Head of caudate nucleus (tissue), 42 donors: ENCODE data around the gene MITF.

Source experiments
- DNase-seq, 42 donors: peaks; one replicate each; pipeline versions ENCODE4 v3.0.0 to v3.0.0-alpha.2; 2020 to 2021; ENCODE audit warnings: mixed read lengths in 7 of 42
- intact Hi-C: fragments of 100-400 bp; cut with DNase I; formaldehyde crosslinking; loops from one replicate; pipeline ENCODE4 v1.15.0; 2022

MITF gene

GRCh38 chr3:69967156-69967555 lies 227.9 kb downstream of the MITF start:
- no peak for DNase-seq
- intact Hi-C loops = no loop called here

DNA sequence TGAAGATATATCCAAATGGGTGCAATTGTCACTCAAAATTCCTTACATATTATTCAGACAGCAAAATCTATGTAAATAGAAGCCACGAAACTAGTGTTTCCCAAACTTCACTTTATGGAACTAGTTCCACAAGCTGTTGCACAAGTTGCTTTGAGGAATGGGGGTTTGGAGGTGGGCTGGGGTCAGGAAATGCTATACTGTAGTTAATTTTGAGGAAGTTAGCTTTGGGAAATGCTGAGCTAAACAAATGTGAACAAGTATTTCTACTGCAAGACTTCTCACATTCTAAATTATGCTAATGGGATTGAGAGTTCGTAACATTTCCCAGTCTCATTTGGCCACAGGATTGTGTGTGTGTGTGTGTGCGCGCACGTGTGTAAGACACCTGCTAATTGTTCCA lies 231.6 kb downstream of the MITF start:
- DNase-seq = no peak
- intact Hi-C loops = no loop called here

GRCh38 chr3:69972672-69973071 lies 233.4 kb downstream of the MITF start:
- intact Hi-C loops = no loop called here
- no peak for DNase-seq

- no peak for DNase-seq
- intact Hi-C loops = no loop called here
These were observed 236.8 kb downstream of the MITF start for GRCh38 chr3:69976021-69976420.

DNA sequence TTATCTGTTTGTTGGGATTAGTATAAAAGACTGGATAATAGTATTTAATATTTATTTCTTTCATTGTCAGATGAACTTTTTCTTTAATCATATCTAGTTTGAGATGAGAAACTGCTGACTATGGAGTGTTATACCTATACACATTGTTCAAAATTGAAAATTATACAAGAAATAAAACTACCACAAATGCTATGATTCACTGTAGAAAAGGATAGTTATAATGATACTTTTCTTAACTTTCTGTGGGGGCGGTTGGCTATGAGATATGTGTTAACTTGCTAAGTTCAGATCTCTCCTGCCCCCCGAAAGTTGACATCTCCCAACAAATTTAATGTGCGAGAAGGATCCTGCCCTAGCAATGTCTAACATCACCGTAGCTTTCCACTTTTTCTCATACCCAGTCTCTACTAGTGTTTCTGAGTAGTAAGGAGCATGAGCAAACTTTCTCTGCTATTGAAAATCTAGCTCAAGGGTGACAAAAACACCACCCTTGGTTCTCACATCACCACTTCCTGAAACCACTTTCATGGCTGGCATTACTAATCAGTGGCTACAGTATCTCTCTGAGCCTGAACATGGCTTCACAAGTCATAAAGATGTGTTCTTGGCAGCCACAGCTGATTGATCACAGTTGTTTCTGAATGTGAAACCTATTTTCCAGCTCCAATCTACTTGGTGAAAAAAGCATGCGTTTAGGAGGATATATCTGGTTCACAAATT lies 244.4 kb downstream of the MITF start:
- DNase-seq = no peak
- intact Hi-C loops = no loop called here

- no peak for DNase-seq
- intact Hi-C loops = no loop called here
These were observed 246.0 kb downstream of the MITF start for GRCh38 chr3:69985266-69985665.

DNA sequence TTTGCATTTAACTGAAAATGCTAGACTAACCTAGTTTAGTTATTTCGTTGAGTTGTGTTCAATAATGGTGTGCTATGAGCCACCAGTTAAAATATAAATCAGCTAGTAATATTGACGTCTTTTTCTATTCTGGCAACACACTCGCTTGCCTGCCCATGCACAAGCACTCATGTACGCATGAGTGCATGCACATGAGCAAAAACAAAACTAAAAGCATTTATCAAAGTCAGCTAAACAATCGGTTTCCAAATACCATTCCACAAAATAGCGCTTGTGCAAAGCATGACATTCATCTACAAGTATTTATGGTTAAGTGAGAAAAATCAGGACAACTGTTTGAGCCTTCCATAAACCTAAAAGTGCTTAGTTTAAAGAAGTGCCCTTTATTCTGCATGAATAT lies 247.2 kb downstream of the MITF start:
- no peak for DNase-seq
- intact Hi-C loops = no loop called here

GRCh38 chr3:69987833-69988232 lies 248.6 kb downstream of the MITF start:
- no peak for DNase-seq
- intact Hi-C loops = no loop called here

GRCh38 chr3:69993757-69994156 lies 254.5 kb downstream of the MITF start:
- intact Hi-C loops = no loop called here
- no peak for DNase-seq

DNA sequence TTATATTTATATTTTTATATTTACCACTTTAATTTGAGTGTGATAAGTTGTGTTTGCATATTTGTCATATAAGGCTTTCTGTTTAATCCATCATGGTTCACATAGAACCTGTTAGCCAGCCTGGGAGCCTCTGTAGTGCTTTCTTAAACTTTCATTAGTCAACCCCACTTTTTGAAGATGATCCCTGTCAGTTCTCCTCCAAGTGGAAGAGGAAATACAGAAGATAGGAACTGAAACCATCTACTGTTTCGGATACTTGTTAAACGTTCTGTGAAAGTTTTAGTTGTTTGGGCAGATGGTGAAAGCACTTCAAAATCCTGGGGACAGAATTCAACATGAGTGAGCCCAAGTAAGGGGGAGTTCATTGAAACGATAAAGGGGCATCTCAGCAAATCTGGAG lies 255.7 kb downstream of the MITF start:
- no peak for DNase-seq

DNA sequence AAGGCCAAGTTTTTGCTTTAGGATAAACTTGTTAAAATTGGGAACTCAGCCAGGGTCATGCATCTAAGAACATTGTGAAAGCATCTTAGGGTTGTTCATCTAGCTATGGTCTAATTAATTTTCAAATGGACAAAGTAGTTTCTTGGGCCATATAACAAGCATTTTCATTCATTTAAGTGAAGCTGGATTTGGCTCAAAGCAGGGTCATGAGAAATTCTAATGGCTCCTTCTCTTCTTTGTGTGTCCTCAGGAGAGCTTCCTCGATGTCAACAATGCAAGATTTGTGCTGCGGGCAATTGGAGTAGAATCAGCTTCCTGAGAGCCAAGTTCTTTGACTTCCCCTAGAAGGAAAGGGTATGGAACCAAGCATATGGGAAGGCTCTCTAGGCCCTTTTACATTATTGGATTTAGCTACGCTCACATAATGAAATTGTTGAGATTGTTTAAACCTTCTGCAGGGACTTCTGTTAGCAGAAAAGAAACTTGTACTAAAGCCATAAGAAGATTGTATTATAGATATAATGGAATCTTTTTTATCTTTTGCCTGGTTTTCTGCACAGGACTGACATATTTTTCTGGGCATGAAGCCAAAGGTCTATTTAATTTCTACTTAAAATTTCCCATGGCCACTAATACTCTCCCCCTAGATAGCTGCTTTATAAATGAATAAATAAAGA lies 258.5 kb downstream of the MITF start:
- DNase-seq = peak in 12 of 42 donors; percentile 4 to 50 (median 20)
- intact Hi-C loops = no loop called here

More for the DNA sequence above, 255.7 kb downstream of the MITF start:
- intact Hi-C loops = no loop called here

- peak in 32 of 42 donors; percentile 1 to 79 (median 33) for DNase-seq
- intact Hi-C loops = no loop called here
These were observed 259.5 kb downstream of the MITF start for GRCh38 chr3:69998759-69999139.

GRCh38 chr3:69999140-70000027 lies 260.1 kb downstream of the MITF start, which contains the start of gene SAMMSON:
Gene SAMMSON, plus strand, starts transcription at chr3:69999733.
- intact Hi-C loops = no loop called here
- DNase-seq = peak in 41 of 42 donors; percentile 14 to 88 (median 54)

DNA sequence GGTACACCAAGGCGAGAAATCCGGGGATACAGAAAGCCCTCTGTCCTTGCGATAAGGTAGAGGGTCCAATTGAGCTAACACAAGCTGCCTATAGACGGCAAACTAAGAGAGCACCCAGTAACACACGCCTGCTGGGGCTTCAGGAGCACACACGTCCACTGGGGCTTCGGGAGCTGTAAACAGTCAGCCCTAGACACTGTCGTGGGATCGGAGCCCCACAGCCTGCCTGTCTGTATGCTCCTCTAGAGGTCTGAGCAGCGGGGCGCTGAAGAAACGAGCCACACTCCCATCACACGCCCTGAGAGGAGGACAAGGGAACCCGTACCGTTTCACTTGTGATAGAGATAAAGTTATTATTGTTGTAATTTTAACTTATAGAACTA lies 260.8 kb downstream of the MITF start:
- DNase-seq = peak; percentile 4 to 81 (median 39)
- intact Hi-C loops = no loop called here

GRCh38 chr3:70000563-70001081 lies 261.4 kb downstream of the MITF start:
- DNase-seq = peak; percentile 42 to 91 (median 78)
- intact Hi-C loops = no loop called here

- no peak for DNase-seq
- intact Hi-C loops = no loop called here
These were observed 263.9 kb downstream of the MITF start for GRCh38 chr3:70003119-70003518.

DNA sequence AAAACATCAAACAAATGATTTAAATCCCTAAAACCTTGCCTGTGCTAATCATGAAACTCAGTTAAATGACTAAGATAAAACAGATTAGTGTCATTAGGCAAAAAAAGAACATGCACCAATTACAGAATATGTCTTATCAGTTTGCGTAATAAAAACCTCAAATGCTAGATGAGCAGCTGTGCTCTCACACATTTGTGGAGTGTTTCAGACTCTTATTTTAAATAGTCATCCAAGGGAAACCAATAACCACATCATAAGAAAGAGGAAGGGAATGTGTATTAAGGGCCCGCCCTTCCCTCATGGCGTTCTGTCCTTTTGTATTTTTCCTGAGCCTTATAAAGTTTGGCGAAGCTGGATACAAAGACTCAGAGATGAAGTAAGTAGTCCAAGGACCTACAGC lies 266.8 kb downstream of the MITF start:
- intact Hi-C loops = no loop called here
- DNase-seq = no peak

DNA sequence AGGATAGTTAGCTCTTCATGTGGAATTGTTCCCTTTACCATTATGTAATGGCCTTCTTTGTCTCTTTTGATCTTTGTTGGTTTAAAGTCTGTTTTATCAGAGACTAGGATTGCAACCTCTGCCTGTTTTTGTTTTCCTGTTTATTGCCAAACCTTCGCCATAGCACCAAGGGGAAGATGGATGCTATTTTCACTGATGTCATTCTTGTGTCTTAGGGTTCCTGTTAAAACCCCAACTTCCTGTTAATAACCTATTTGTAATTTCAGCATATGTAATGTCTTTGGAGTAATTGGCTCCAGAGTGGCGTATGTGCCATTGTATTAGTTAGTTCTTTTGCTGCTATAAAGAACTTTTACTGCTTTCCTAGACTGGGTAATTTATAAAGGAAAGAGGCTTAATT lies 271.1 kb downstream of the MITF start:
- intact Hi-C loops = no loop called here

GRCh38 chr3:70011582-70011981 lies 272.3 kb downstream of the MITF start:
- intact Hi-C loops = no loop called here
- DNase-seq = no peak

More for the DNA sequence above, 271.1 kb downstream of the MITF start:
- no peak for DNase-seq
